Ovary (tissue), 9 donors: Measurements from ENCODE around the gene COX19. TPM values are rescaled to one million over a fixed set of nuclear protein-coding genes. Genes with fewer than 3 reads are reported as not detected.
"Not testable (repeated sequence)": the region's sequence is repeated elsewhere in the genome, so short reads cannot be mapped to it uniquely, and the experiment has no call there.

Source experiments
- DNase-seq, 5 donors: peaks; one replicate each; pipeline ENCODE4 v3.0.0-alpha.2; 2019 to 2020
- H3K27ac ChIP-seq, 2 donors: fragments of 200-600 bp; one replicate each; pipeline versions ENCODE4 v1.5.1 to v1.8.0; 2019 to 2022
- H3K27me3 ChIP-seq: fragments of 200-600 bp; one replicate; pipeline ENCODE4 v1.8.0; 2022
- H3K36me3 ChIP-seq: fragments of 200-600 bp; sonication (generic); one replicate; pipeline ENCODE4 v1.5.1; 2019
- H3K4me1 ChIP-seq: one replicate; pipeline ENCODE4 v1.8.1; 2013; ENCODE audit warnings: mild to moderate bottlenecking, moderate library complexity; ENCODE audit not compliant: insufficient read depth
- H3K4me3 ChIP-seq: fragments of 200-600 bp; sonication (generic); one replicate; pipeline ENCODE4 v1.5.1; 2017
- H3K9me3 ChIP-seq, 2 donors: fragments of 200-600 bp in 1 of 2; sonication (generic) in 1 of 2; one replicate each; pipeline versions ENCODE4 v1.5.1 to v1.8.1; 2013 to 2019; ENCODE audit warnings: mild to moderate bottlenecking in 1 of 2, moderate library complexity in 1 of 2
- CTCF ChIP-seq, 3 donors: fragments of 450-650 bp in 2 of 3; fragments of 200-600 bp in 1 of 3; IDR thresholded peaks; one replicate each; pipeline versions ENCODE4 v1.5.1 to v1.8.0; 2016 to 2022; ENCODE audit warnings: antibody characterized with exemption in 3 of 3, mild to moderate bottlenecking in 1 of 3
- EP300 ChIP-seq: sonication (generic); formaldehyde crosslinking; IDR thresholded peaks from one replicate; pipeline ENCODE4 v1.6.1; 2017; ENCODE audit warnings: antibody characterized with exemption
- POLR2A ChIP-seq: fragments of 450-650 bp; IDR thresholded peaks from one replicate; pipeline ENCODE4 v1.6.1; 2017; ENCODE audit warnings: antibody characterized with exemption, mild to moderate bottlenecking, moderate library complexity
- WGBS, 3 donors: extraction: QIAGEN DNeasy Blood & Tissue Kit in 1 of 3; methylation state at CpG; one replicate each; pipeline versions ENCODE4 v1.1.5 to v1.1.7; 2013 to 2017; 5-methylcytosine and 5-hydroxymethylcytosine counted together
- intact Hi-C, 4 donors: fragments of 100-400 bp; cut with DNase I; formaldehyde crosslinking; loops; one replicate each; pipeline versions ENCODE4 v1.11.0 to v1.15.1; 2022 to 2023
- polyA plus RNA-seq, 2 donors: library from polyadenylated mRNA; stranded (reverse); fragments of 200-250 nt in 1 of 2; fragments of 350-450 nt in 1 of 2; fragmentation: Illumina TruSeq in 1 of 2; extraction: RNeasy Lipid Tissue Mini Kit (QIAGEN cat#74804) in 1 of 2; gene quantifications; one replicate each; pipeline ENCODE4 v1.2.3, GENCODE V29; 2013 to 2014
- total RNA-seq, 7 donors: library from RNA; depleted of rRNA in 2 of 7; stranded (reverse); fragments of >200 nt in 2 of 7; fragmentation: NEBNext Ultra II Directional in 3 of 7; extraction: Animal tissue kit (Norgen Biotek cat#: 25700) in 3 of 7; gene quantifications; one replicate each; pipeline versions ENCODE4 v1.1.0 to v1.2.4, GENCODE V29; 2016 to 2023
- donor health status: DM: no; HTN: no; CAD: no; lungs with moderate emphysema.
- donor health status: DM: no; HTN: no; CAD: no.
- donor health status: Bipolar disorder and iron deficiency.
- donor health status: DM: yes; HTN: yes; CAD: no.
- donor health status: DM: no; HTN: no; CAD: no.
- donor health status: DM: yes; HTN: yes; CAD: no.

COX19 gene
- total and polyA plus RNA-seq, 9 donors = 6.7 to 15.2 (median 10.3) TPM

GRCh38 chr7:960269-960871 is 15.0 kb downstream of the COX19 start:
- no peak for TF ChIP-seq CTCF (IDR thresholded peaks at IDR 0.05)
- TF ChIP-seq EP300 = no peak
- TF ChIP-seq POLR2A = no peak
- Histone ChIP-seq H3K4me3 (no peak overlapping the region), H3K36me3 (no peaks in the 10 kb centered on the region), H3K27ac (no peak overlapping the region), H3K9me3 (no peaks in the 10 kb centered on the region), H3K4me1 (peaks cover 11% of the 10 kb centered on the region), H3K27me3 (no peaks in the 10 kb centered on the region)
- intact Hi-C loops = no loop called here
- 46 to 65% (median 64%) methylated on average over 31 of the region's 31 CpGs for WGBS, 3 donors
- DNase-seq = peak in 2 of 5 donors; percentile 13 to 47

DNA sequence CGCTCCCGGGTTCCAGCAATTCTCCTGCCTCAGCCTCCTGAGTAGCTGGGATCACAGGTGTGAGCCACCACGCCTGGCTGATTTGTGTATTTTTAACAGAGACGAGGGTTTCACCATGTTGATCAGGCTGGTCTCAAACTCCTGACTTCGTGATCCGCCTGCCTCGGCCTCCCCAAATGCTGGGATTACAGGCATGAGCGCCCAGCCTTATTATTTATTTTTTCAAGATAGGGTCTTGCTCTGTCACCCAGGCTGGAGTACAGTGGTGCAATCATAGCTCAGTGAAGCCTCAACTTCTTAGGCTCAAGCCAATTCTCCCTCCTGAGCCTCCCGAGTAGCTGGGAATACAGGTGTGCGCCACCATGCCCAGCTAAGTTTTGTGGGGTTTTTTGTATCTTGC is 15.6 kb downstream of the COX19 start:
- 91 to 100% (median 96%) methylated on average over 10 of the region's 10 CpGs for WGBS, 3 donors
- H3K4me3 ChIP-seq, H3K36me3 ChIP-seq, intact Hi-C loops, H3K27me3 ChIP-seq, H3K9me3 ChIP-seq, DNase-seq, H3K4me1 ChIP-seq, H3K27ac ChIP-seq: not testable (repeated sequence)

GRCh38 chr7:959271-959670 is 16.1 kb downstream of the COX19 start:
- 80 to 86% (median 81%) methylated on average over 20 of the region's 20 CpGs for WGBS, 3 donors
- Histone ChIP-seq H3K27ac (no peak overlapping the region), H3K4me3 (no peak overlapping the region), H3K27me3 (no peaks in the 10 kb centered on the region), H3K36me3 (no peaks in the 10 kb centered on the region), H3K4me1 (peaks cover 5% of the 10 kb centered on the region), H3K9me3 (no peaks in the 10 kb centered on the region)
- intact Hi-C loops = no loop called here
- TF ChIP-seq EP300 (no peak), POLR2A (no peak), CTCF (IDR thresholded peaks at IDR 0.05) (no peak)
- peak in 2 of 5 donors; percentile 20 to 39 for DNase-seq

DNA sequence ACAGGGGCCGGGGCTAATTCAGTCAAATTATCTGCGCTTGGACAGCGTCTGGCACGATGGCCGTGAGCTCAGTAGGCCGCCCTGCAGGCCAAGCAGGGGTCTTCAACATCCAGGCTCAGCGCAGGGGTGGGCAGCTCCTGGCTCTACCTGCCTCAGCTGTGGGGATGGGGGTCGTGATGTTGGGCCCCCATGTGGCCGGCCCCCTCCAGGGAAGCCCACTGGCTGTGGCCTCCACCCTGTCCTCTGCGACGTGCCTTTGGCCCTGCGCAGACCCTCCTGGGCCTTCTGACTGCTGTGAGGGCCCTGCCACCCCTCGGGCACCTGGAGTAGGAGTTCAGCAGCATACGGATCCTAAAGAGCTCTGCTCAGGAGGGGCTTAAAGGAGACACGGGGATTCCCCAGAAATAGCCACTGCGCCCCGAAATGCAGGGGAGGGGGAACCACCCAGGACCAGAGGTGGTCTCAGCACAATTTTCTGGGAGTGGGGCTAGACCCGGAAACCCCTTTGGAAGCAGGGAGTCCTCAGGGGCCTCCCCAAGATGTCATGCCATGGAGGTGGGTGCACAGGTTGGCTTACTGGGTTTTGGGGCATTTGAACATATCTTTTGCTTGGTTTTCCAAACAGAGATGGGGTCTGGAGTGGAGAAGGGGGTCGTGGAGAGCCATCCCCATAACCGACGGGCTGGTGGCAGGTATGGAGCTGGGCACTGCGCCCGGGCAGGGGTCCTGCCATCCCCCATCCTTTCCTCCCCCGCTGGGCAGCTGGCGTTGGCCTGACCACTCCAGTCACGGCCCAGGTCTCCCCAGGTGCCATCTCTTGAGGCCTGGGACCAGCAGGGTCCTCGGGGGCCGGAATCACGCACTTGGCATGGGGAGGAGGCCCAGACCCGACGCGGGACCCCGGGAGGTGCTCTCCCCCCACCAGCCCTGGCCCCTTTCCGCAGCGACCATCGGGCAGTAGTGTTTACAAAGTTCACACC is 16.8 kb downstream of the COX19 start:
- Histone ChIP-seq H3K9me3 (no peaks in the 10 kb centered on the region), H3K27ac (no peak overlapping the region), H3K36me3 (no peaks in the 10 kb centered on the region), H3K27me3 (peaks cover 3% of the 10 kb centered on the region), H3K4me3 (no peak overlapping the region), H3K4me1 (peaks cover 4% of the 10 kb centered on the region)
- intact Hi-C loops = no loop called here
- 74 to 85% (median 79%) methylated on average over 35 to 36 of the region's 36 CpGs for WGBS, 3 donors
- no peak for TF ChIP-seq POLR2A
- TF ChIP-seq EP300 = no peak
- no peak for TF ChIP-seq CTCF (IDR thresholded peaks at IDR 0.05)
- peak in 2 of 5 donors; percentile 18 to 39 for DNase-seq
